PC-3 (cell line): Measurements from ENCODE around the gene FCRL2. TPM values are rescaled to one million over a fixed set of nuclear protein-coding genes. Genes with fewer than 3 reads are reported as not detected.

Experiments used
- ATAC-seq: fragments of 200-7000 bp; cut with Tn5 transposase; 2 replicates; pipeline ENCODE4 v1.9.1; 2020; ENCODE audit warnings: mild to moderate bottlenecking, moderate library complexity
- BruUV-seq: library from RNA; stranded (reverse); fragments of 400-500 nt; replicated peaks from 2 replicates; lab custom pipeline; 2021; lab: Mats Ljungman, UMichigan
- CTCF ChIA-PET: fragments of 300-600 bp; sonication (Branson Sonifier 250); formaldehyde crosslinking; loops from one replicate; lab custom pipeline; 2022; ENCODE audit warnings: antibody characterized with exemption; lab: Charles Lee
- POLR2A ChIA-PET: fragments of 300-600 bp; sonication (Branson Sonifier 250); formaldehyde crosslinking; loops from one replicate; lab custom pipeline; 2022; ENCODE audit warnings: antibody characterized with exemption; ENCODE audit not compliant: unreplicated experiment; lab: Charles Lee
- DNase-seq: peaks from one replicate; pipeline ENCODE4 v3.0.0-alpha.2; 2015
- H2AFZ ChIP-seq: fragments of 300-600 bp; sonication (generic); 2 replicates; pipeline ENCODE4 v1.6.0; 2016; ENCODE audit warnings: antibody characterized with exemption, low read length
- H3F3A ChIP-seq: fragments of 300-600 bp; sonication (generic); one replicate; pipeline ENCODE4 v1.6.0; 2017; ENCODE audit warnings: antibody characterized with exemption, low read length, control low read depth, mild to moderate bottlenecking; ENCODE audit not compliant: unreplicated experiment
- H3K27ac ChIP-seq: fragments of 300-600 bp; sonication (generic); 2 replicates; pipeline ENCODE4 v1.5.1; 2016; ENCODE audit warnings: mild to moderate bottlenecking, low read length
- H3K27me3 ChIP-seq: fragments of 300-600 bp; sonication (generic); 2 replicates; pipeline ENCODE4 v1.6.1; 2016; ENCODE audit warnings: low read length, mixed read lengths
- H3K36me3 ChIP-seq: fragments of 300-600 bp; sonication (generic); 2 replicates; pipeline ENCODE4 v1.6.1; 2016; ENCODE audit warnings: low read depth, mixed run types, low read length, mixed read lengths
- H3K4me1 ChIP-seq: fragments of 300-600 bp; sonication (generic); 2 replicates; pipeline ENCODE4 v1.5.1; 2016; ENCODE audit warnings: low read length; ENCODE audit not compliant: insufficient read depth
- H3K4me2 ChIP-seq: fragments of 300-600 bp; sonication (generic); 2 replicates; pipeline ENCODE4 v1.6.0; 2016; ENCODE audit warnings: low read length
- H3K4me3 ChIP-seq: fragments of 300-600 bp; sonication (generic); 2 replicates; pipeline ENCODE4 v1.5.1; 2016; ENCODE audit warnings: mild to moderate bottlenecking, low read length, mixed read lengths
- H3K79me2 ChIP-seq: fragments of 300-600 bp; sonication (generic); 2 replicates; pipeline ENCODE4 v1.6.1; 2017; ENCODE audit warnings: low read length, mixed read lengths
- H3K9ac ChIP-seq: fragments of 300-600 bp; sonication (generic); 2 replicates; pipeline ENCODE4 v1.6.0; 2016; ENCODE audit warnings: mild to moderate bottlenecking, low read length
- H3K9me2 ChIP-seq: fragments of 300-600 bp; sonication (generic); replicated peaks from 2 replicates; pipeline ENCODE4 v1.6.1; 2016; ENCODE audit warnings: mixed run types, low read length, mixed read lengths
- H3K9me3 ChIP-seq: fragments of 300-600 bp; sonication (generic); 2 replicates; pipeline ENCODE4 v1.6.1; 2016; ENCODE audit warnings: low read length, mixed read lengths
- H4K20me1 ChIP-seq: fragments of 300-600 bp; sonication (generic); 2 replicates; pipeline ENCODE4 v1.6.1; 2016; ENCODE audit warnings: low read length, mixed read lengths
- EZH2 ChIP-seq: fragments of 300-600 bp; sonication (generic); IDR thresholded peaks from one replicate; pipeline ENCODE4 v1.6.1; 2017; ENCODE audit warnings: antibody characterized with exemption, mild to moderate bottlenecking, low read length; ENCODE audit not compliant: unreplicated experiment
- EZH2phosphoT487 ChIP-seq: fragments of 300-600 bp; sonication (generic); IDR thresholded peaks from 2 replicates; pipeline ENCODE4 v1.6.1; 2018; ENCODE audit warnings: mild to moderate bottlenecking, antibody characterized with exemption, low read length, borderline replicate concordance
- intact Hi-C: fragments of 100-400 bp; cut with micrococcal nuclease; formaldehyde crosslinking; loops from 2 replicates; pipeline ENCODE4 v1.9.0; 2023
- total RNA-seq: library from RNA; depleted of rRNA; stranded (reverse); fragments of >200 nt; gene quantifications from 2 replicates; pipeline ENCODE4 v1.2.3, GENCODE V29; 2014
- TF ChIP-seq, protein P1 (sequence below): fragments of 300-600 bp; sonication (generic); conservative IDR thresholded peaks from 2 replicates; pipeline ENCODE4 v1.5.1; 2017; ENCODE audit warnings: antibody characterized with exemption, low read depth, mild to moderate bottlenecking, low read length

The FCRL2 gene
- total RNA-seq, 1 experiment from 2014 or later = not detected

DNA sequence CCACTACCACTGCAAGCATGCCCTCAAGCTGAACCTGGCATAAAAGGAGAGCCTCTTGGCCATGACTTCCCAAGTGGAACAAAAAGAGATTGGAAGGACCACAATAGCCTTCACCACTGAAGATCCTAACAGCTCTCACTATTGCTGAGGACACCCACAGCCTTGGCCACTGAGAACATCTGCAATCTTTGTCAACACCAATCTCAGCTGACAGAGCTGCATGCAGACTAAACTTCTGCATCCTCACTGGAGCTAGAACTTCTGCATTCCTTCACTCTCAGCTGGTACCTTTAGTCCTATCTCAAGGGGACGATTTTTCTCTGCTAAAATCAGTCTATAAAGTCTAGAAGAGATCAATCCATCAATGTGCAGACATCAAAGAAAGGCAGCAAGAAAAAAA, 8.3 kb upstream of the FCRL2 start:
- H3K27me3 ChIP-seq = no peaks in the 10 kb centered on the region
- H3K4me2 ChIP-seq = no peak overlapping the region
- H3K4me3 ChIP-seq = no peak overlapping the region
- H4K20me1 ChIP-seq = no peaks in the 10 kb centered on the region
- no peak overlapping the region for H3K9ac ChIP-seq
- H3F3A ChIP-seq = no peaks in the 10 kb centered on the region
- POLR2A ChIA-PET = no interaction called here
- no peaks in the 10 kb centered on the region for H3K9me3 ChIP-seq
- no peaks in the 10 kb centered on the region for H3K36me3 ChIP-seq
- H3K4me1 ChIP-seq = no peaks in the 10 kb centered on the region
- ATAC-seq = no peak
- no peaks in the 10 kb centered on the region for H3K79me2 ChIP-seq
- TF ChIP-seq EZH2phosphoT487 = no peak
- TF ChIP-seq, protein P1, sequence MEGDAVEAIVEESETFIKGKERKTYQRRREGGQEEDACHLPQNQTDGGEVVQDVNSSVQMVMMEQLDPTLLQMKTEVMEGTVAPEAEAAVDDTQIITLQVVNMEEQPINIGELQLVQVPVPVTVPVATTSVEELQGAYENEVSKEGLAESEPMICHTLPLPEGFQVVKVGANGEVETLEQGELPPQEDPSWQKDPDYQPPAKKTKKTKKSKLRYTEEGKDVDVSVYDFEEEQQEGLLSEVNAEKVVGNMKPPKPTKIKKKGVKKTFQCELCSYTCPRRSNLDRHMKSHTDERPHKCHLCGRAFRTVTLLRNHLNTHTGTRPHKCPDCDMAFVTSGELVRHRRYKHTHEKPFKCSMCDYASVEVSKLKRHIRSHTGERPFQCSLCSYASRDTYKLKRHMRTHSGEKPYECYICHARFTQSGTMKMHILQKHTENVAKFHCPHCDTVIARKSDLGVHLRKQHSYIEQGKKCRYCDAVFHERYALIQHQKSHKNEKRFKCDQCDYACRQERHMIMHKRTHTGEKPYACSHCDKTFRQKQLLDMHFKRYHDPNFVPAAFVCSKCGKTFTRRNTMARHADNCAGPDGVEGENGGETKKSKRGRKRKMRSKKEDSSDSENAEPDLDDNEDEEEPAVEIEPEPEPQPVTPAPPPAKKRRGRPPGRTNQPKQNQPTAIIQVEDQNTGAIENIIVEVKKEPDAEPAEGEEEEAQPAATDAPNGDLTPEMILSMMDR = no peak
- no peak for TF ChIP-seq EZH2
- CTCF ChIA-PET = no interaction called here
- intact Hi-C loops = no loop called here
- H2AFZ ChIP-seq = no peak overlapping the region
- no peak for DNase-seq
- no peak overlapping the region for H3K27ac ChIP-seq
- no peaks in the 10 kb centered on the region for H3K9me2 ChIP-seq
- no TSS peak for BruUV-seq

DNA sequence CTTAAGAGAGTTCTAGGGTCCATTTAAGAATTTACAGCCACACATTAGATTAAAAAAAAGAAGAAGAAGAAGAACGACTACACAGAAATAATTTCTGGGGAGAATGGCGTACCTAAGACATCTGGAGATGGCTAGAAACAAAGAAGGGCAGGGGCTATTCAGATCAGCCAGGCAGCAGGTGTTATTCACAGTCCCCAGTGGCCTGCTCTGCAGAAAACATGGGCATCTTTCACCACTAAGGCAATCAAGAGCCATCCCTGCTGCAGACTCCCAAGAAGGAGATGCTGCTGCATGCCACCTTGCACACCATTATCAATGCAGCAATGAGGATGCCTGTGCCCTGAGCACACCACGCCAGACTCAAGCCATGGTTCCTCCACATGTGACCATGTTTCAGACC, 7.9 kb upstream of the FCRL2 start:
- H3K9me2 ChIP-seq = no peaks in the 10 kb centered on the region
- H3K4me3 ChIP-seq = no peak overlapping the region
- H3K9ac ChIP-seq = no peak overlapping the region
- H3F3A ChIP-seq = no peaks in the 10 kb centered on the region
- no peak overlapping the region for H3K27ac ChIP-seq
- TF ChIP-seq EZH2phosphoT487 (no peak), EZH2 (no peak)
- TF ChIP-seq, protein P1 = no peak
- intact Hi-C loops = no loop called here
- no peak overlapping the region for H3K4me2 ChIP-seq
- no peaks in the 10 kb centered on the region for H3K4me1 ChIP-seq
- ChIA-PET CTCF (no interaction called here), POLR2A (no interaction called here)
- H3K79me2 ChIP-seq = no peaks in the 10 kb centered on the region
- no TSS peak for BruUV-seq
- DNase-seq (no peak), ATAC-seq (no peak)
- no peaks in the 10 kb centered on the region for H3K36me3 ChIP-seq
- H3K9me3 ChIP-seq = no peaks in the 10 kb centered on the region
- no peaks in the 10 kb centered on the region for H3K27me3 ChIP-seq
- no peaks in the 10 kb centered on the region for H4K20me1 ChIP-seq
- H2AFZ ChIP-seq = no peak overlapping the region

DNA sequence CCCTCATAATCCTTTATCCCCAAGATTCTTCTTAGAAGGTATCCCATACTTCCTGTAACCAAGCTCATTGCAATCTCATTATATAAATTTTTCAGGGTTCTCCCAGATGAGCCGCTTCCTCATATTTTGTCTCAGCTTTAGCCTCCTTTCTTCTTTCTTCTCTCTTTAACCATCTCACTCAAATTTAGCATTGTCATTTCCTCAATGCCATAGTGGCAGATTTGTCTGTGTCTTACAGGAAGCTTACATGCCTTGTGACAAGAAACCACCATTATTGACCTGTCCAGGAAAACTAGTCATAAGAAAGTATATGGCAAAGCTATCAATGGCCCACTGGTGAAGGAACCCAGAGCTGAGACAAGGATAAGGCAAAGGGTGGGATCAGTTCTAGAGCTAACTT, 6.0 kb upstream of the FCRL2 start:
- Histone ChIP-seq H3F3A (no peaks in the 10 kb centered on the region), H3K9ac (no peak overlapping the region), H2AFZ (no peak overlapping the region), H3K27me3 (0 out of 2 replicates have a peak, but pooled peaks cover 3% of the 10 kb centered on the region), H3K4me2 (no peak overlapping the region), H3K4me1 (no peaks in the 10 kb centered on the region), H3K79me2 (no peaks in the 10 kb centered on the region), H3K4me3 (no peak overlapping the region), H3K27ac (no peak overlapping the region), H3K9me2 (no peaks in the 10 kb centered on the region), H3K9me3 (no peaks in the 10 kb centered on the region), H4K20me1 (no peaks in the 10 kb centered on the region), H3K36me3 (no peaks in the 10 kb centered on the region)
- TF ChIP-seq EZH2 = no peak
- TF ChIP-seq EZH2phosphoT487 = no peak
- TF ChIP-seq, protein P1 = no peak
- DNase-seq (no peak), ATAC-seq (no peak)
- POLR2A ChIA-PET = no interaction called here
- CTCF ChIA-PET = no interaction called here
- intact Hi-C loops = no loop called here
- no TSS peak for BruUV-seq
